GM19397 (cell line): Measurements from ENCODE around the gene C14orf119.

Experiments used
- ATAC-seq: cut with Tn5 transposase; IDR thresholded peaks from one replicate; pipeline ENCODE4 v1.9.1; 2021; ENCODE audit warnings: mild to moderate bottlenecking, moderate library complexity; ENCODE audit not compliant: unreplicated experiment

Gene C14orf119

DNA sequence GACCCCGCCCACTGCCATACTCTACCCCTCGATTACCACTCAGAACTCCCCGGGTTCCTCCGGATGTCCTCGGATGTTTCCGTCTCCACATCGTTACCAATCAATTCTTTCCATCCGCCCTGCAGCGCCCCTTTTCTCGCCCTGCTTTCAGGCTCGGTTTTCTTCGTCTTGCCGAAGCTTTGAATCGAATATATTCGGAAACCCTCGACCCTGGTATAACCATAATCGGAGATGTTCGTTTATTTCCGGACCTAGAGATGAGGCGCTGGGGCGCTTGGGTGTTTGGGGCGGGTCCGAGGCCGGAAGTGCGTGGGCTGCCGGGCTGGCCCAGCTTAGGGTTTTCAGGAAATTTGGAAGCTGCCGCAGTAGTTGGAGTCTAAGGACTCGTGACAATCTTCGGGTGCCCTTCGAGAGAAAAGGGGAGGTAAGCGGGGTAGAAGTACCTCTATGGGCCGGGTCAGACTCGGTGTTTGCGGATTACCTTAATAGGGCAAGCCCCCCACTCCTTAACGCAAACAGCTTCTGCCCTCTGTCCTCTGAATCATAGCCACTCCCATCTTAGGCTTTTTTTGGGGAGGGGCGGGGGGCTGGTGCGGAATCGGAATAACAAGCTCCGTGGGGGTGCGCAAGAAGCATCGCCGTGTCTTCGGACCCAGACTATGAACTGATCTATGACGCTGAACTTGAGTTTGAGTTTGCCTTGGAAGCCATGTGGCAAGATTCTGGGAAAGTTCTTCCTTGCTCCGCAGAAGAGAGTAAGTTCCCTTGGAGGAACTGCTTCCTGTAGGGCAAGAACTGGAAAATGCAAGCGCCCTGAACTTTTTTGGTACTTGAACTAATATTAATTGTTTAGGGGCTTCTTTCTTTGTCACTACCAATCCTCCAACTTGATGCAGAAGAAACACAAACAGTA is at the start of gene C14orf119:
C14orf119 (plus strand) TSS at position 310 of the 913 bp plus-strand sequence. CDS start 2,154 bp downstream, outside the sequence.
- ATAC-seq: peak; percentile 88

DNA sequence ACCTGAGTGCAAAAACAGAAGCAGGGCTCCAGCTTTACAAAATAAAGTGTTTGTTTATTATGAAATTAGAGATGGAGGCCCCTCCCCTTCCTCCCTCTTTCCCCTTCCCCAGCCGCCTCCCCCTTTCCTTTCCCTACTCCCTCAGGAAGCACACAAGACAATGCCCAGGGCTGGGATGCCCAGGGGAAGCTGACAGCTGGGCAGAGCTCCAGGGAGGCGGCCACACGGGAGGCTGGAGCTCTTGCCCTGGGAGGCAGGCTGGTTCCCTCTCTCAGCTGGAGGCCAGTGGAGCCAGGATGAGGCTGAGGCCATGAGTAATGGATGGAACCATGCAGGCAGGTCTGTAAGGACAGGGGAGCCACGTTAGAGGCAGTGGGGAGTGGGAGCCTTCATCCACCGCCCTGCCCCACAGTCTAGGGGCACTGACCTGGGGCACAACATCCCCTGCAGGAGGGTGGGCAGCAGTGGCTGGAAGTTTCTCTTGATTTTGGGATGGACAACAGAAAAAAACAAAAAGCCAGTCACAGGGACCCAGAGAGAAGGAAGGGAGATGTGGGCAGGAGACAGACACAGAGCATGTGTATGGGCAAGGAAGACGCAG is 48.2 kb upstream of the C14orf119 start:
- ATAC-seq: no peak

DNA sequence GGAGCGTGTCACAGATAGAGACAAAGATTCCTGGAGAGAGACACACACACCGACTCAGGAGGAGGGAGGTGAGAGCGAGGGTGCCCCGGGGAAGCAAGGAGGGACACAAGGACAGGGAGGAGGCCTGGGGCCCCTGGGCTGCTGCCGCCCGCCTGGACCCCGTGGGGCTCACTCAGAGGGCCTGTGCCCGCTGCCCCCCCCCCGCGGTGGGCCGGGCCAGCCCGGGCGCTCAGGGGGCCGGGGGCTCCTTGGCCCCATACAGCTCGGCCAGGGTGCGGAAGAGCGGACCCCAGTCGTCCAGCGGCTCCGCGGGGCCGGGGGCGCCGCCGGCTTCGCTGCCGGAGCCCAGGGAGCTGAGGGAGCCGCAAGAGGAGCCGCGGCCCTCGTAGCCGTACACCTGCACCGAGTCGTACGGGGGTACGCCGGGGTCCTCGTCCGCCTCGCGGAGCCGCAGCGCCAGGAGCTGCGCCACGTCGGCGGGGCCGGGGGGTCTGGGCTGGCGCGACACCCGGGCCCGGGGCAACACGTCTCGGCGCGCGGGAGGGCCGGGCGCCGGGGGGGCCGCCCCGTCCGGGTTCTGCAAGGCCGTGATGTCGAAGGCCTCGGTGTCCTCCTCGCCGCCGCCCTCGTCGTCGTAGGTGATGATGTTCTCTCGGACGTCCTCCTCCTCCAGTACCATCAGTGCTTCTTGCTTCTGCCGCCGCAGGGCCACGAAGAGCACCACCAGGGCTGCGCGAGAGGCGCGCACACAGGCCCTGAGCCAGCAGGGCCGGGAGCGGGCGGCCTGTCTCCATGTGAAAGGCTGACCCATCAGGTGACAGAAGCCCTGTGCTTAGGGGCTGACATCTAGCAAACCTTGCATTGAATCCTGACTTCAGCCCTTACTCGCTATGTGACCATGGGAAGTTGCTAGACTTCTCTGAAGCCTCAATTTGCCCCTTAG is 47.3 kb upstream of the C14orf119 start:
- ATAC-seq: no peak

- no peak for ATAC-seq
These were observed 46.3 kb upstream of the C14orf119 start for GRCh38 chr14:23049011-23049410.

DNA sequence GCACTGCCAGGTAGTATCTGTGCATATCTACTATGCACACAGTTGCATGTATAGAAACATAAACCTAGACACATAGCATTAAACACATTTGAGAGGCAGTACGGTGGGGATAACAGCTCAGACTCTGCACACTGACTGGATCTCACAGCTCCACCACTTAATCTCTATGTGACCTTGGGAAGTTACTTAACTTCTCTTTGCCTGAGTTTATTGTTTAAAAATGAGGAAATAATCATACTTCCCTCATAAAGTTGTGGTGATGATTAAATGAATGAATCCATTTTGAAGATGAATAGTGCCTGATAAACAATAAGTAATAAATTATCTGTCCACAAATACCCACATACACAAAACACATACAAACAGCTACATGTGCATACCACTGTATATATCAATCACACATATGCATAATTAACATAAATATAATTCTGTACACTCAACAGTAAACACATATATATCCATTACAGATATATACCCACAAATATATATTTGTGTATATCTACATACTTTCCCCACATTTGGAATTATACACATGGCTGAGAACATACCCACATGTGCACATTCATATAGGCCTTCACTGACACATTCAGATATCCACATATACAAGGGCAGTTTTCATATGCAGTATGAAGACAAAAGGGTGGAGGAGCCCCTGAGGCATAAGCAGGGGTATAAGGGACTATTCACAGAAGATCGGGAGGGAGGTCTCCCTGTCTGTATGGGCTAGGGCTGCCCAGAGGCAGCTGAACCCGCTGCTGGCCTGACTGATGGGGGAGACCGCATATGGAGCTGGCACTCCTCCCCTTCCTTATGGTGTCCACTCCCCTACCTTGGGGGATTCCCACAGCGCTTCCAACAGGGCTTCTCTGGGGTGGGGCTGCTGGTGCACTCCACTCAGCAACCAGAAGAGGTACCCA is 43.9 kb upstream of the C14orf119 start:
- no peak for ATAC-seq

DNA sequence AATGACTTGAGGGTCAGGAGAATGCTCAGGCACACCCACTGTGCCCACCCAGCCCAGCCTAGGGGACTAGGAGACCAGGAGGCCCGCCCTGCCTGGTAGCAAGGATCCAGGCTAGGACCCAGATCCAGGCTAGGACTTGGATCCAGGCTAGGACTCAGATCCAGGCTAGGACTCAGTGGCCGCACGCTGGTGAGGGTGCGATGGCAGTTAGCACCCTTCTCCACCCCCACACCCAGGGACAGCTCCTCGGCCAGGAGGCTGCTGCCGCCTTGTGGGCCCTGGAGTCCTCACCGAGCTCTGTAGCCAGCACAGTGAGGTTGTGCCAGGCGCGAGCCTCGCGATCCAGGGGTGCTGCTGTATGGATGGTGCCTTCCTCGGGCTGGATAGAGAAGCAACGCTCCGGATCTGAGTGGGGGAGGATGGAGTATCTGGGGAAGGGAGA is 43.1 kb upstream of the C14orf119 start:
- ATAC-seq: no peak

- ATAC-seq: no peak
These were observed 42.6 kb upstream of the C14orf119 start for GRCh38 chr14:23052671-23053070.

DNA sequence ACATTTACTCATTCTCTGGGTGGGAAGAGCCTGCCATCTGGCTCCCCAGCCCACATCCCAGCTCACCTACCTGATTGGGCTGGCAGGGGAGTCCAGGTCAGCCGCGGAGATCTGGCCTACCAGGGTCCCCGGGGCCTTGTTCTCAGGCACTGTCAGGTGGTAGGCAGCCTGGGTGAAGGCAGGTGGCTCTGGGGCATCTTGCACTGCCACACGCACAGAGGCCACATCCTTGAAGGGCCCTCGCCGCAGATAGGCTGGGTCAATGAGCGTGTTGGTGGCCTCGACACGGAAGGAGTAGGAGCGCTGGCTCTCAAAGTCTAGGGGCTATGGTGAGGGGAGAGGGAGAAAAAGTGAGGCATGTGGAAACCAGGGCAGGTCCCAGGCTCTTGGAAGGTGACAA is 41.9 kb upstream of the C14orf119 start:
- no peak for ATAC-seq

DNA sequence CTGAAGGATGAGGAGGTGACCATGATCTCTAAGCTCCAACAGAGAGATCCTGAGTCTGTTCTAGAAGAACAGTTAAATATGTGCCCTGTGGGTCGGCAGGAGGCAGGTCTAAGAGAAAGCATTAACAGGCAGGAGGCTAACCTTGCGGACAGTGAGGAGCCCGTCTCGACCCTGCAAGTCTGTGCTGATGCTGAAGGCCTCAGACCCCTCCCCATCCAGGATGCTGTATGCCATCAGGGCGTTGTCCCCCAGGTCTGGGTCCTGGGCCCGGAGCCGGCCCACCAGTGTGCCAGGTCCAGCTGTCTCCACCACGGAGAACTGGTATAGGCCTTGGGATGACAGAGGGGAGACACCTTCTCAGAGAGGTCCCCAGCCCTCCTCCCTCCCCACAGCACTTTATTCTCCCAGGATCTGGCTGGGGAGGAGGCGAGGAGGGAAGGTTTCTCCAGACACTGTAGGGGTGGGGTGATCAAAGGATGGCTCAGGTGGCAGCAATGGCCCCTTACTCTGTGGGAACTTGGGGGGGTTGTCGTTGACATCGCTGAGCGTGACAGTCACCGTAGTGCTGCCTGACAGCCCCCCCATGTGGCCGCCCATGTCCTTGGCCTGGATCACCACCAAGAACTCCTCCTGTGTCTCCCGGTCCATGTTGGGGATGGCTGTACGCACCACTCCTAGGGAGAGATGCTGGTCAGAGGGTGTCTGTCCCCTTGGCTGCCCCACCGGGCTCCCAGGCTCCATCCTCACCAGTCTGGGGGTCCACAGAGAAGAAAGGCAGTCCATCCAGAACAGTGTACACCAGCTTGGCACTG is 41.1 kb upstream of the C14orf119 start:
- ATAC-seq: no peak

- ATAC-seq: no peak
These were observed 40.2 kb upstream of the C14orf119 start for GRCh38 chr14:23055147-23055550.

GRCh38 chr14:23055621-23056144 is 39.6 kb upstream of the C14orf119 start:
- ATAC-seq: no peak

DNA sequence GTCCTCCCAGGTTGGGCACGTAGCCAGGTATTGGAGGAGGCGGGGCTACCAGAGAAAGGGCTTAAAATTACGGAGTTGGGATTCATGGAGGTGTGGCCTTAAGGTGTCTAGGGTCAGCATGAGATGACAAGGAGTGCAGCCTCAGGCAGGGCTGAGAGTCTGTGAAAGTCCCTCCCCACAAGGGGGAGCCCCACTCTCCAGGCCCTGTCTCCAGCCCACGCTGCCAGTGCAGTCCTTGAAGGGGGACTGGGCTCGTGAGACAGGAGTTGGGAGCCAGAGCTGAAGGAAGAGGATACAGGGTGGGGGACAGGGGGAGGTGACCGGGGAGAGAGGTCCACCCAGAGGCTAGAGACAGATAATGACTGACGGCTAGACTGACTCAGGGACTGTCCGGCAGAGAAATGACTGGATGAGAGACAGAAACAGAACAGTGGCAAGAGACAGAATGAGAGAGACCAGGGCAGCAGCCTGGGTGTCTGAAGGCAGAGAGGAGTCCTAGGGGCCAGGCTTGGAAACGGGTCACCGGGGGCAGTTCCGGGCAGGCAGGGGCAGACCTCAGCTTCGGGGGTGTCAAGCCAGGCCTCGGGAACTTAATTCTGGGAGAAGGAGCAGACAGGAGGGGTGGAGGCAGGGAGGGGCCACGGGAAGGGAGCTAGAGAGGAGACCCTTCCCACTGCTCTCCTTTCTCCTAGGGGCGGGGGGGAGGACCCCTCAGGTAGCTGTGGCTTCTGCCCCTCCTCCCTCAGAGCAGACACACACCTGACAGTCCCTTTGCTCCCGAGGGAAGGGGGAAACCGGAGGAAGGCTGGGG is 39.0 kb upstream of the C14orf119 start:
- ATAC-seq: peak; percentile 43

DNA sequence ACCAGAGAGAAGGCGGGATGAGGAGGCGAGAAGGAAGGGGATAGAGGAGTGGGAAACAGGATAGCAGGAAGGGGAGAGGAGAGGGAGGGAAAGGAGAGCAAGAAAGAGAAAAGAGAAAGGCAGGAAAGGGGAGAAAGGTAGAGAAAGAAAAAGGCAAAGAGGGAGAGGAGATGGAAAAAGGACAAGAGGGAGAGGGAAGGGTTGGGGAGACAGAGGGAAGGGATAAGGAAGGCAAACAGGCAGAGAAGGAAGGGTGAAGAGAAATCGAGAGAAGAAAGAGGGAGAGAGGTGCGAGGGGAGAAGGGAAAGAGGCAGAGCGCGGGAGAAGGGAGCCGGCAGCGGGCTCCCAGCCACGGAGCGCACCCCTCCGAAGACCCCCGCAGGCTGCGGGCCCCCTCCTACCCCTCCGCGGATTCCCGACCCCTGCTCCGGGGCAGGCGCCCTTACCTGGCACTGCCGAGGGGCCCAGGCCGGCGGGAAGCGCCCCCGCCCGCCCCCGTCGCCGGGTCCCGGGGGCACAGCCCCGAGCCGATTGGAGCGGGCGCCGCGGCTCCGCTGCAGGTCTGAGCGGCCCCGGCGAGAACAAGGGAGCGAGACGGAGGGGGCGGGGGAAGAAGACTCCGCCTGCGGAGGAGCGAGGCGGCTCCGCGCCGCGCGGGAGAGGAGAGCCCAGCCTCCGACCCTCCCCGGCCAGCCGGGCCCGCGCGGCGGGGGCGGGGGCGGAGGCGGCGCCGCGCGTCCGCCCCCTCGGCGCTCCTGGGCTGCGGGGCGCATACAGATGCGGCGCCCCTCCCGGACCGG is 38.1 kb upstream of the C14orf119 start, which contains the start of gene CDH24:
CDH24 (minus strand) TSS at position 565 of the 801 bp plus-strand sequence. CDS start 1,787 bp downstream, outside the sequence.
- no peak for ATAC-seq

DNA sequence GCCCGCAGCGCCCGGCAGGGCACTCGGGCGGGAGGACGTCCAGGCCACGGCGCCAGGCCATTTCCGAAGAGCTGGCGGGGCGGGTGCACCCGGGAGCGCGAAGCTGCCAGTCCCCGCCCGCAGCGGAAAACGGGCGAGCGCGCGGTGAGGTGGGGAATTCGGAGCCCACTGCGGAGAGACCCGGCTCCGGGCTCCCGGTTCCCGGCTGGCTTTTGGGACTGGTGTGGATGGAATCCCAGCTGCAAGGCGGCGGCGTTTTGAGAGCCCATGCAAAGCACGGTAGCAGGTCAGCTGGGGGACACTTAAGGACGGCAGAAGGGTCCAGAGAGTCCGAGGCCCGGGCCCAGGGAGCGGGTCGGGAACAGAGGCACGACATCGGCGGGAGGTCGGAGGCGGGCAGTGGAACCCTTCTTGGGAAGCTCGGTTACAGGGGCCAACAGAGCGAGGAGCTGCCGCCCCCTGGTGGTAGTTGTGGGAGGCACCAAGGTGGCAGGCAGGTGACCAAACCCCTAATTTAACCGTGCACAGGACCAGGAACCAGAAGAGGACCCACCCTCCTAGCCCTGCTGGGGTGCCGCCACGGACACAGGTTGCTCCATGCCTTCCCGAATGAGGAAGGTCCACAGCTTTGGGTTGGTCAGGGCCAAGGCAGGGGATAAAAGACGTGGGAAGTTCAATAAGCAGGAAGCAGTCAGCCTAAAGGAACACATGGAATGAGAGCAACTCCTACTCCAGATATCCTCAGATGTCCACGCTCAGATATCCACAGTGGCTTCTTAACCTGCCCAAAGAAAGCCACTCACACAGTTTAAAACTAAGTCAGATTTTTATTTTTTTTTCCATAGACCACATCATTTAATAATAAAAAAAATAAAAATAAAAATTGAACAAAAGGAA is 37.3 kb upstream of the C14orf119 start:
- ATAC-seq: peak; percentile 56

DNA sequence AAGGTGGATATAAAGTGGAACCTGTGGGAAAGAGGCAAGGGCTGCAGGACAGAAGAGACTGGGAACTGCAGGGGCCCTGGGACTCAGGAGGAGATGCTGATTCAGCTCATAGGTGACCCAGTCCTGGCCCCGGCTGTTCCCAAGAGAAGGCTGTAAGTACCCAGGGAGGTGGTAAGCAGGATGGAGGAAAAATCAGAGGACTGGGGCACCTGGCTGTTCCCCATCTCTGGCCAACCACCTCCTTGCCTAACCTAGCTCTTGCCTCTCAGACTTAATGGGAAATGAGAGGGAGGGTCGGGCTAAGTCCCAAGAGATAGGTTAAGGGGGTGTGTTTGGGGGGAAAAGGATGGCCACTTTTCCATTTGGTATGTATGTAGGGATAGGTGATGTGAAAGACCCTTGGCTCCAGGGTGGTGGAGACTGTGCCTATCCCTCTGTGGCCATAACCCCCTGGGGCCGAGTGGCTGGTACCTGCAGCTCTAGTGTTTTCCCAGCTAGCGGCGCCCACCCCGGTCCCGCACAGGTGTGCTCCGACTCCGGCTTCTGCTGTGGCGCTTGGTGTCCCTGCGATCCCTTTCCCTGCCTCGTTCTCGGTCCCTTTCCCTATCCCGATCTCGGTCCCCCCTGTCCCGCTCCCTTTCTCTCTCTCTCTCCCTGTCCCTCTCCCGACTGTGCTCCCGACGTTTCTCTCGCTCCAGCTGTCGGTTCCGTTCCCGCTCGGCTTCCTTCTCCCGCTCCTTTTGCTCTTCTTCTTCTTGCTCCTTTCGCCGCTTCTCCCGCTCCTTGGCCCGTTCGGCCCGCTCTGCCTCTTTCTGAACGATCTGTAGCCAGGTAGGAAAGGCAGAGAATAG is 36.4 kb upstream of the C14orf119 start:
- ATAC-seq: no peak
